CD4-positive, alpha-beta T cell (primary cell): Measurements from ENCODE around the gene TBX1. TPM values are rescaled to one million over a fixed set of nuclear protein-coding genes. Genes with fewer than 3 reads are reported as not detected.

Experiments
- ATAC-seq: fragments of 200-7000 bp; cut with Tn5 transposase; one replicate; pipeline ENCODE4 v1.10.0; 2022; ENCODE audit warnings: mild to moderate bottlenecking; ENCODE audit not compliant: poor library complexity
- CTCF ChIA-PET: fragments of 350-600 bp; sonication (Branson Sonifier 250); formaldehyde crosslinking; loops from one replicate; lab custom pipeline; 2021; ENCODE audit warnings: antibody characterized with exemption, inconsistent platforms; lab: Charles Lee
- POLR2A ChIA-PET: fragments of 350-600 bp; sonication (Branson Sonifier 250); formaldehyde crosslinking; loops from one replicate; lab custom pipeline; 2021; ENCODE audit warnings: antibody characterized with exemption, inconsistent platforms; lab: Charles Lee
- DNase-seq, 14 experiments: peaks; one replicate each; pipeline ENCODE4 v3.0.0-alpha.2; 2013 to 2020; ENCODE audit warnings: mixed read lengths in 2 of 14
- H3K27ac ChIP-seq, 2 donors: one replicate each; pipeline versions ENCODE4 v1.5.1 to v1.7.0; 2013; ENCODE audit warnings: low read length in 2 of 2, low read depth in 1 of 2, mild to moderate bottlenecking in 1 of 2
- H3K27me3 ChIP-seq, 2 experiments: 1 replicate in 1 of 2; 2 replicates in 1 of 2; pipeline versions ENCODE4 v1.6.1 to v1.7.0; 2013; ENCODE audit warnings: low read length in 2 of 2, control low read depth in 1 of 2, mild to moderate bottlenecking in 1 of 2, moderate library complexity in 1 of 2; ENCODE audit not compliant: insufficient read depth in 2 of 2, control insufficient read depth in 1 of 2
- H3K36me3 ChIP-seq: one replicate; pipeline ENCODE4 v1.6.1; 2013; ENCODE audit warnings: low read length, control low read depth; ENCODE audit not compliant: insufficient read depth
- H3K4me1 ChIP-seq: one replicate; pipeline ENCODE4 v1.6.1; 2013; ENCODE audit warnings: low read length, control low read depth; ENCODE audit not compliant: insufficient read depth
- H3K4me3 ChIP-seq: one replicate; pipeline ENCODE4 v1.5.1; 2013; ENCODE audit warnings: mild to moderate bottlenecking, low read length, moderate library complexity
- H3K9me3 ChIP-seq, 2 experiments: 1 replicate in 1 of 2; 2 replicates in 1 of 2; pipeline versions ENCODE4 v1.6.1 to v1.7.0; 2013; ENCODE audit warnings: low read length in 2 of 2, mild to moderate bottlenecking in 2 of 2, control low read depth in 1 of 2, moderate library complexity in 1 of 2; ENCODE audit not compliant: control insufficient read depth in 1 of 2, insufficient read depth in 1 of 2
- H3K27ac Mint-ChIP-seq: one replicate; pipeline ENCODE4 v1.8.0; 2020; ENCODE audit warnings: mixed read lengths
- H3K27me3 Mint-ChIP-seq: one replicate; pipeline ENCODE4 v1.8.0; 2021; ENCODE audit warnings: mixed read lengths
- H3K36me3 Mint-ChIP-seq: one replicate; pipeline ENCODE4 v1.8.0; 2021; ENCODE audit warnings: low read depth, mixed read lengths
- H3K4me1 Mint-ChIP-seq: one replicate; pipeline ENCODE4 v1.8.0; 2021; ENCODE audit warnings: low read depth, mixed read lengths
- H3K4me3 Mint-ChIP-seq: one replicate; pipeline ENCODE4 v1.8.0; 2020; ENCODE audit warnings: mild to moderate bottlenecking, mixed read lengths
- H3K9me3 Mint-ChIP-seq: one replicate; pipeline ENCODE4 v1.8.0; 2020; ENCODE audit warnings: mixed read lengths
- CTCF ChIP-seq: fragments of 200-600 bp; IDR thresholded peaks from one replicate; pipeline ENCODE4 v1.8.0; 2022; ENCODE audit warnings: antibody characterized with exemption, mild to moderate bottlenecking
- intact Hi-C, 2 experiments: fragments of 100-400 bp; cut with DNase I in 1 of 2; cut with micrococcal nuclease in 1 of 2; formaldehyde crosslinking; loops; one replicate each; pipeline versions ENCODE4 v1.15.1 to v1.9.0; 2023 to 2025; cut with DNase I, micrococcal nuclease
- total RNA-seq, 174 experiments: library from RNA in 2 of 174; stranded (reverse) in 2 of 174; gene quantifications; one replicate each; pipeline ENCODE4 v1.2.3 and lab custom pipeline; 2021 to 2026

Gene TBX1
- total RNA-seq, 2 experiments from 2014 or later: not detected

- no peak for TF ChIP-seq CTCF
- peaks cover 0 to 12% of the 10 kb centered on the region in 2 experiments for H3K9me3 ChIP-seq
- peak within 1 kb of the TSS; percentile 5 for H3K4me3 ChIP-seq
- Mint-ChIP-seq H3K9me3 (no peaks in the 10 kb centered on the region), H3K27ac (no peak within 1 kb of the TSS), H3K4me1 (peaks cover 9% of the 10 kb centered on the region), H3K36me3 (no peaks in the 10 kb centered on the region), H3K27me3 (peaks cover 26% of the 10 kb centered on the region), H3K4me3 (peak within 1 kb of the TSS; percentile 76)
- H3K36me3 ChIP-seq: no peaks in the 10 kb centered on the region
- DNase-seq: peak in 1 of 14 experiments; percentile 30
- intact Hi-C loops: loop anchor here (5.0 to 10.0 kb wide), 3 partner anchors 217 to 237 kb away; partner anchors contain the start of genes CDC45 (in 1 of the 2) and UFD1 (in 1 of the 2)
- ATAC-seq: no peak
- peaks cover 30% of the 10 kb centered on the region for H3K4me1 ChIP-seq
- peaks cover 31 to 43% of the 10 kb centered on the region in 2 experiments for H3K27me3 ChIP-seq
- H3K27ac ChIP-seq: no peak within 1 kb of the TSS
- ChIA-PET POLR2A (no interaction called here), CTCF (no interaction called here)
Observed at GRCh38 chr22:19714312-19715187, 46.0 kb upstream of the TBX1 start, which contains the start of gene SEPTIN5. SEPTIN5 (plus strand) TSS chr22:19714503; CDS start chr22:19714589, 86 bp downstream.

- no peaks in the 10 kb centered on the region for H3K9me3 Mint-ChIP-seq
- ChIA-PET CTCF (no interaction called here), POLR2A (no interaction called here)
- DNase-seq: no peak
- H3K4me3 ChIP-seq: no peak overlapping the region
- no peak overlapping the region for H3K27ac ChIP-seq
- ATAC-seq: no peak
- no peaks in the 10 kb centered on the region for H3K36me3 ChIP-seq
- peaks cover 10% of the 10 kb centered on the region for H3K4me1 Mint-ChIP-seq
- peaks cover 30% of the 10 kb centered on the region for H3K4me1 ChIP-seq
- H3K4me3 Mint-ChIP-seq: peak overlapping the region; percentile 54
- no peaks in the 10 kb centered on the region for H3K36me3 Mint-ChIP-seq
- TF ChIP-seq CTCF: no peak
- intact Hi-C loops: loop anchor here (5.0 to 10.0 kb wide), 3 partner anchors 218 to 238 kb away; partner anchors contain the start of genes CDC45 (in 1 of the 2) and UFD1 (in 1 of the 2)
- no peak overlapping the region for H3K27ac Mint-ChIP-seq
- peaks cover 0 to 16% of the 10 kb centered on the region in 2 experiments for H3K9me3 ChIP-seq
- H3K27me3 Mint-ChIP-seq: peaks cover 34% of the 10 kb centered on the region
- peaks cover 37 to 51% of the 10 kb centered on the region in 2 experiments for H3K27me3 ChIP-seq
Observed at GRCh38 chr22:19715188-19715930, 45.2 kb upstream of the TBX1 start.

- Mint-ChIP-seq H3K9me3 (no peaks in the 10 kb centered on the region), H3K4me1 (peaks cover 10% of the 10 kb centered on the region), H3K36me3 (no peaks in the 10 kb centered on the region), H3K4me3 (peak overlapping the region; percentile 20), H3K27ac (no peak overlapping the region), H3K27me3 (peaks cover 43% of the 10 kb centered on the region)
- POLR2A ChIA-PET: interaction anchor here (0.6 to 1.4 kb wide), 3 partner anchors 119 to 572 kb away, joined by 3 read pairs; partner anchors contain the start of gene ESS2
- CTCF ChIA-PET: no interaction called here
- peaks cover 30% of the 10 kb centered on the region for H3K4me1 ChIP-seq
- no peak for DNase-seq
- peaks cover 0 to 17% of the 10 kb centered on the region in 2 experiments for H3K9me3 ChIP-seq
- no peak for TF ChIP-seq CTCF
- no peak for ATAC-seq
- no peak overlapping the region for H3K4me3 ChIP-seq
- no peak overlapping the region for H3K27ac ChIP-seq
- peaks cover 43 to 56% of the 10 kb centered on the region in 2 experiments for H3K27me3 ChIP-seq
- intact Hi-C loops: loop anchor here (2.0 to 10.0 kb wide), 4 partner anchors 85 to 239 kb away; partner anchors contain the start of genes CDC45 (in 1 of the 2) and UFD1 (in 1 of the 2)
- no peaks in the 10 kb centered on the region for H3K36me3 ChIP-seq
Observed at GRCh38 chr22:19716041-19716828, 44.3 kb upstream of the TBX1 start.
